ENCODE results near the gene LBH. TPM values are rescaled to one million over a fixed set of nuclear protein-coding genes. Genes with fewer than 3 reads are reported as not detected.

Gene LBH
- total RNA-seq, 5 donors from 2014 or later (not counting 1 experiment from before 2014, with no cell fraction given), result 209 to 386 (median 323) TPM

- H3K4me1 ChIP-seq (ENCODE audit: control insufficient read depth in 1 of 2, extremely low read depth in 1 of 2, insufficient read depth in 2 of 2, low read length in 2 of 2), result peaks cover 0 to 8% of the 10 kb centered on the region in 2 experiments
- POLR2A ChIA-PET, result no interaction called here
- CTCF ChIA-PET, result interaction anchor here in 1 of 2 donors (1.1 kb wide), 1 partner anchor 85 kb away, joined by 3 read pairs; no protein-coding TSS in a partner anchor
- H3K27ac ChIP-seq (ENCODE audit: low read length), result no peak overlapping the region
- H3K36me3 Mint-ChIP-seq, result no peaks in the 10 kb centered on the region
- H3K9me3 ChIP-seq, result no peaks in the 10 kb centered on the region
- DNase-seq (no peak), ATAC-seq (replicated peaks in 1 of 4) (peak in 2 of 4 experiments; percentile 15 to 20)
- H3K36me3 ChIP-seq (ENCODE audit: control insufficient read depth in 2 of 2, extremely low read depth in 1 of 2, insufficient read depth in 1 of 2, low read length in 1 of 2), result no peaks in the 10 kb centered on the region
- WGBS (ENCODE audit: insufficient coverage), result 82% methylated on average over 10 of the region's 12 CpGs
- H3K9me3 Mint-ChIP-seq, result peaks cover 0 to 8% (median 5%) of the 10 kb centered on the region in 3 donors
- H3K27me3 Mint-ChIP-seq, result no peaks in the 10 kb centered on the region
- no peaks in the 10 kb centered on the region for H3K27me3 ChIP-seq (replicated peaks in 1 of 2; ENCODE audit: control insufficient read depth in 2 of 2, extremely low read depth in 1 of 2, insufficient read depth in 2 of 2, low read length in 1 of 2)
- H3K4me3 Mint-ChIP-seq, result no peak overlapping the region
- H3K4me1 Mint-ChIP-seq, result peaks cover 10 to 32% (median 13%) of the 10 kb centered on the region in 3 donors
- no peak overlapping the region for H3K4me3 ChIP-seq (ENCODE audit: control insufficient read depth in 1 of 2, extremely low read depth in 1 of 2, low read length in 1 of 2)
- peak overlapping the region in 1 of 2 donors; percentile 39 for H3K27ac Mint-ChIP-seq
These were observed 62.1 kb downstream of the LBH start for GRCh38 chr2:30293303-30293921.

DNA sequence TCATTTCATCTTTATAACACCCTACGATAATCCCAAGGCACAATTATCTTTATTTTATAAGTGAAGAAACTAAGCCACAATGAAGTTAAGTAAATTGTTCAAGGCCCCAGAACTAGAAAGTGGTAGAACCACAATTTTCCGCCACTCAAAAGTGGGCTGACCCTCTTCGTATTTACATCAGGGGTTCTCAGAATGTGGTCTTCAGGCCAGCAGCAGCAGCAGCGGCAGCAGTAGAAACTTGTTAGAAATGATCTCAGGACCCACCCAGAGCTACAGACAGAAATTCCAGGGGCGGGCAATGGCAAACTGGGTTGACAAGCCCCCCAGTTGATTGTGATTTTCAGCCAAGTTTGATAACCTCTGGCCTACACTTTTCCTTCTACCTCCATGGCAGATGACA lies 62.8 kb downstream of the LBH start:
- WGBS (ENCODE audit: insufficient coverage), result 80% methylated on average over 5 of the region's 5 CpGs
- ATAC-seq (replicated peaks in 1 of 4) (no peak), DNase-seq (no peak)
- H3K4me3 ChIP-seq (ENCODE audit: control insufficient read depth in 1 of 2, extremely low read depth in 1 of 2, low read length in 1 of 2), result no peak overlapping the region
- H3K27me3 ChIP-seq (replicated peaks in 1 of 2; ENCODE audit: control insufficient read depth in 2 of 2, extremely low read depth in 1 of 2, insufficient read depth in 2 of 2, low read length in 1 of 2), result no peaks in the 10 kb centered on the region
- no peak overlapping the region for H3K27ac ChIP-seq (ENCODE audit: low read length)
- Mint-ChIP-seq H3K27me3 (no peaks in the 10 kb centered on the region), H3K4me1 (peaks cover 4 to 26% (median 10%) of the 10 kb centered on the region in 3 donors), H3K36me3 (no peaks in the 10 kb centered on the region), H3K9me3 (peaks cover 0 to 8% (median 5%) of the 10 kb centered on the region in 3 donors), H3K4me3 (no peak overlapping the region), H3K27ac (peak overlapping the region in 1 of 2 donors; percentile 39)
- no peaks in the 10 kb centered on the region for H3K9me3 ChIP-seq
- ChIA-PET CTCF (interaction anchor here in 1 of 2 donors (1.1 kb wide), 1 partner anchor 85 kb away, joined by 3 read pairs; no protein-coding TSS in a partner anchor), POLR2A (no interaction called here)
- peaks cover 0 to under 1% of the 10 kb centered on the region in 2 experiments for H3K4me1 ChIP-seq (ENCODE audit: control insufficient read depth in 1 of 2, extremely low read depth in 1 of 2, insufficient read depth in 2 of 2, low read length in 2 of 2)
- H3K36me3 ChIP-seq (ENCODE audit: control insufficient read depth in 2 of 2, extremely low read depth in 1 of 2, insufficient read depth in 1 of 2, low read length in 1 of 2), result no peaks in the 10 kb centered on the region

- CTCF ChIA-PET, result no interaction called here
- Histone ChIP-seq H3K27ac (ENCODE audit: low read length) (no peak overlapping the region), H3K36me3 (ENCODE audit: control insufficient read depth in 2 of 2, extremely low read depth in 1 of 2, insufficient read depth in 1 of 2, low read length in 1 of 2) (no peaks in the 10 kb centered on the region), H3K4me3 (ENCODE audit: control insufficient read depth in 1 of 2, extremely low read depth in 1 of 2, low read length in 1 of 2) (no peak overlapping the region), H3K27me3 (replicated peaks in 1 of 2; ENCODE audit: control insufficient read depth in 2 of 2, extremely low read depth in 1 of 2, insufficient read depth in 2 of 2, low read length in 1 of 2) (no peaks in the 10 kb centered on the region), H3K4me1 (ENCODE audit: control insufficient read depth in 1 of 2, extremely low read depth in 1 of 2, insufficient read depth in 2 of 2, low read length in 2 of 2) (no peaks in the 10 kb centered on the region), H3K9me3 (no peaks in the 10 kb centered on the region)
- ATAC-seq (replicated peaks in 1 of 4), result no peak
- H3K27ac Mint-ChIP-seq, result no peak overlapping the region
- no peak overlapping the region for H3K4me3 Mint-ChIP-seq
- no peaks in the 10 kb centered on the region for H3K27me3 Mint-ChIP-seq
- POLR2A ChIA-PET, result interaction anchor here in 1 of 2 donors (0.6 kb wide), 1 partner anchor 13 kb away, joined by 3 read pairs; no protein-coding TSS in a partner anchor
- H3K9me3 Mint-ChIP-seq, result peaks cover 0 to 8% (median 5%) of the 10 kb centered on the region in 3 donors
- no peaks in the 10 kb centered on the region for H3K36me3 Mint-ChIP-seq
- peaks cover 4 to 21% (median 9%) of the 10 kb centered on the region in 3 donors for H3K4me1 Mint-ChIP-seq
- no peak for DNase-seq
These were observed 65.2 kb downstream of the LBH start for GRCh38 chr2:30296496-30296895.

DNA sequence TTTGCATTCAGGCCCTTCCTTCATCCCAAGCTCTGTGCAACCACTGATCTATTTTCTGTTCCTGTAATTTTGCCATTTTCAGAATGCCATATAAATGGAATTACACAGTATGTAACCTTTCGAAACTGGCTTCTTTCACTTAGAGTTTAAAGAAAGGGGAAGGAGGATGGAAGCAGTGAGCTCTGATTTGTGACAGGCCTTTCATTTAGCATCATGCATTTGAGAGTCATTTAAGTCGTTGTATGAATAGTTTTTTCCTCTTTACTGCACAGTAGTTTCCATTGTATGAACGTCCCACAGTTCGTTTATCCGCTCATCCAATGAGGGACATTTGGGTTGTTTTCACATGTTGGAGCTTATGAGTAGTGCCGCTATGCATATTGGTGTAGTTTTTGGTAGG lies 67.0 kb downstream of the LBH start:
- no peaks in the 10 kb centered on the region for H3K36me3 Mint-ChIP-seq
- no peak overlapping the region for H3K27ac Mint-ChIP-seq
- Histone ChIP-seq H3K27ac (ENCODE audit: low read length) (no peak overlapping the region), H3K27me3 (replicated peaks in 1 of 2; ENCODE audit: control insufficient read depth in 2 of 2, extremely low read depth in 1 of 2, insufficient read depth in 2 of 2, low read length in 1 of 2) (no peaks in the 10 kb centered on the region), H3K36me3 (ENCODE audit: control insufficient read depth in 2 of 2, extremely low read depth in 1 of 2, insufficient read depth in 1 of 2, low read length in 1 of 2) (no peaks in the 10 kb centered on the region), H3K4me3 (ENCODE audit: control insufficient read depth in 1 of 2, extremely low read depth in 1 of 2, low read length in 1 of 2) (no peak overlapping the region), H3K4me1 (ENCODE audit: control insufficient read depth in 1 of 2, extremely low read depth in 1 of 2, insufficient read depth in 2 of 2, low read length in 2 of 2) (no peaks in the 10 kb centered on the region), H3K9me3 (no peaks in the 10 kb centered on the region)
- CTCF ChIA-PET, result interaction anchor here in 1 of 2 donors (0.6 kb wide), 1 partner anchor 11 kb away, joined by 3 read pairs; no protein-coding TSS in a partner anchor
- 45% methylated on average over 4 of the region's 6 CpGs for WGBS (ENCODE audit: insufficient coverage)
- DNase-seq (no peak), ATAC-seq (replicated peaks in 1 of 4) (no peak)
- H3K27me3 Mint-ChIP-seq, result no peaks in the 10 kb centered on the region
- H3K4me1 Mint-ChIP-seq, result peaks cover 4 to 16% (median 10%) of the 10 kb centered on the region in 3 donors
- H3K9me3 Mint-ChIP-seq, result peaks cover 0 to 8% (median 5%) of the 10 kb centered on the region in 3 donors
- POLR2A ChIA-PET, result no interaction called here
- H3K4me3 Mint-ChIP-seq, result no peak overlapping the region

GRCh38 chr2:30300122-30300455 lies 68.8 kb downstream of the LBH start:
- Histone ChIP-seq H3K27ac (ENCODE audit: low read length) (no peak overlapping the region), H3K4me1 (ENCODE audit: control insufficient read depth in 1 of 2, extremely low read depth in 1 of 2, insufficient read depth in 2 of 2, low read length in 2 of 2) (no peaks in the 10 kb centered on the region), H3K9me3 (no peaks in the 10 kb centered on the region), H3K36me3 (ENCODE audit: control insufficient read depth in 2 of 2, extremely low read depth in 1 of 2, insufficient read depth in 1 of 2, low read length in 1 of 2) (no peaks in the 10 kb centered on the region), H3K27me3 (replicated peaks in 1 of 2; ENCODE audit: control insufficient read depth in 2 of 2, extremely low read depth in 1 of 2, insufficient read depth in 2 of 2, low read length in 1 of 2) (no peaks in the 10 kb centered on the region), H3K4me3 (ENCODE audit: control insufficient read depth in 1 of 2, extremely low read depth in 1 of 2, low read length in 1 of 2) (no peak overlapping the region)
- H3K36me3 Mint-ChIP-seq, result no peaks in the 10 kb centered on the region
- ChIA-PET CTCF (no interaction called here), POLR2A (no interaction called here)
- DNase-seq (no peak), ATAC-seq (replicated peaks in 1 of 4) (no peak)
- H3K4me3 Mint-ChIP-seq, result no peak overlapping the region
- peaks cover 4 to 7% (median 4%) of the 10 kb centered on the region in 3 donors for H3K4me1 Mint-ChIP-seq
- WGBS (ENCODE audit: insufficient coverage), result no CpG with 5 or more reads among the region's 3 CpGs
- no peak overlapping the region for H3K27ac Mint-ChIP-seq
- H3K9me3 Mint-ChIP-seq, result peaks cover 0 to 8% (median 5%) of the 10 kb centered on the region in 3 donors
- H3K27me3 Mint-ChIP-seq, result no peaks in the 10 kb centered on the region

DNA sequence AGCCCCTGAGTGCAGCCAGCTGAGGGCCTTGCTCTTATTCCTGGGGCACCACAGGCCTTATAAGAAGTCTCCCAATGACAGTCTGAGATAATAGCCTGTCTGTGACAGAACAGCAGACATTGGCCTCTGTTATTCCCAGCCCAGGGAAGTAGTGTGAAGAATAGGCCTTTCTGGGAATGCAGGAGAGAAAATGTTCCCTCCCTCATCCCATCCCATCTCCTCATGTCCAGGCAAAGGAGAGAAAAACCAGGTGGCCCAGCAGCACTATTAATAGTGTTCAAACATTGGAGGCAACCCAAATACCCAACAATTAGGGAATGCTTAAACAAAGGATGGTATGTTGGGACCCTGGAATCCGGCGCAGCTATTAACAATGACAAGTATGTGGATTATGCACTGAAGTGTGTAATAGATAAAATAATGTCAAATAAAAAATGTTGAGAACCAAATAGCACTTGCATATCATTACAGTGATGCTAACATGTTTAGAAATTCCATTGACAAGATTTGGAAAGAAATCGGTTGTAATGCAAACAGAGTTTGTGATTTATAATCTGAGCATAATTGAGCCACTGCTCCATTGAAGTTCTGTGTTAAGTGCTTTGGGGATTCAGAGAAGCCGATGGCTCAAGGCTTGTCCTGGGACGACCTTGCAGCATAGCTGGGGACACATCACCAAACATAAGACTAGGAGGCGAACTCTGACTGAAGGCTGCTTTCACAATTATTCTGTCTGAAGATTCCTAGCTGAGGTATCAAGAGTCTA lies 69.3 kb downstream of the LBH start:
- Histone ChIP-seq H3K36me3 (ENCODE audit: control insufficient read depth in 2 of 2, extremely low read depth in 1 of 2, insufficient read depth in 1 of 2, low read length in 1 of 2) (no peaks in the 10 kb centered on the region), H3K4me1 (ENCODE audit: control insufficient read depth in 1 of 2, extremely low read depth in 1 of 2, insufficient read depth in 2 of 2, low read length in 2 of 2) (no peaks in the 10 kb centered on the region), H3K4me3 (ENCODE audit: control insufficient read depth in 1 of 2, extremely low read depth in 1 of 2, low read length in 1 of 2) (no peak overlapping the region), H3K27me3 (replicated peaks in 1 of 2; ENCODE audit: control insufficient read depth in 2 of 2, extremely low read depth in 1 of 2, insufficient read depth in 2 of 2, low read length in 1 of 2) (peaks cover 0 to 1% of the 10 kb centered on the region in 2 experiments), H3K9me3 (no peaks in the 10 kb centered on the region), H3K27ac (ENCODE audit: low read length) (no peak overlapping the region)
- WGBS (ENCODE audit: insufficient coverage), result 90% methylated on average over 2 of the region's 6 CpGs
- no peak overlapping the region for H3K27ac Mint-ChIP-seq
- ATAC-seq (replicated peaks in 1 of 4), result no peak
- peaks cover 0 to 8% (median 5%) of the 10 kb centered on the region in 3 donors for H3K9me3 Mint-ChIP-seq
- ChIA-PET POLR2A (interaction anchor here in 1 of 2 donors (0.6 kb wide), 1 partner anchor 187 kb away, joined by 3 read pairs; no protein-coding TSS in a partner anchor), CTCF (no interaction called here)
- H3K27me3 Mint-ChIP-seq, result no peaks in the 10 kb centered on the region
- H3K36me3 Mint-ChIP-seq, result no peaks in the 10 kb centered on the region
- H3K4me1 Mint-ChIP-seq, result peaks cover 4 to 7% (median 4%) of the 10 kb centered on the region in 3 donors
- DNase-seq, result no peak
- H3K4me3 Mint-ChIP-seq, result no peak overlapping the region
